ENCODE results near the gene SNAPC3.
A peak's percentile ranks its signal among the peaks of the same experiment; 100 is the strongest.

Gene SNAPC3

DNA sequence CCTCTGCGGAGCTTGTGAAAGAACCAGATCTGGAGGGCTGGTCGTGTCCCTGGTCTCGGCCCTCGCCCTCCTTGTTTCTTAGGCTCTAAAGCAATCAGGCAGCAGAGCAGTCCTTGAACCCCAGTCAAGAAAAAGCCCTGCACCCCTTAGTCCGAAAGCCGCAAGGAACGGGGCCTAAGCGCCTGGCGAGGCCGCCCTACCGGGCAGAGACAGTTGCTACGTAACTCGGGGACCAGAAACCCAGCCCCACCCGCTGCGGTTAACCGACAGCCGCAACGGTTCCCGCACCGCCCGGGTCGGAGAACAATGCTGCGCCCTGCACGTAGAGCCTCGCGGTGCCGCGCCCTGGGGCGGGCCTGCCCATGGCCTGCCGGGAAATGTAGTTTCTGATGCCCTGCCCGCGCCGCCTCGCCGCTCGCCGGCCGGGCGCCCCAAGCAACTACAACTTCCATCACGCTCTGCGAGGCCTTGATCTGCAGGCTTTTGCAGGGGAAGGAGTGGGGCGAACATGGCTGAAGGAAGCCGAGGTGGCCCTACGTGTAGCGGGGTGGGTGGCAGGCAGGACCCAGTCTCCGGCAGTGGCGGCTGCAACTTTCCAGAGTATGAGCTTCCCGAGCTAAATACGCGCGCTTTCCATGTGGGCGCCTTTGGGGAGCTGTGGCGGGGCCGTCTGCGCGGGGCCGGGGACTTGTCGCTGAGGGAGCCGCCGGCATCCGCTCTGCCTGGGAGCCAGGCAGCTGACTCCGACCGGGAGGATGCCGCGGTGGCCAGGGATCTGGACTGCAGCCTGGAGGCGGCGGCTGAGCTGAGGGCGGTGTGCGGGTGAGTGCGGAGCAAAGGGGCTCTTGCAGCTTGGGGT, at the start of gene SNAPC3 (continued):
- TF ChIP-seq, protein P1, sequence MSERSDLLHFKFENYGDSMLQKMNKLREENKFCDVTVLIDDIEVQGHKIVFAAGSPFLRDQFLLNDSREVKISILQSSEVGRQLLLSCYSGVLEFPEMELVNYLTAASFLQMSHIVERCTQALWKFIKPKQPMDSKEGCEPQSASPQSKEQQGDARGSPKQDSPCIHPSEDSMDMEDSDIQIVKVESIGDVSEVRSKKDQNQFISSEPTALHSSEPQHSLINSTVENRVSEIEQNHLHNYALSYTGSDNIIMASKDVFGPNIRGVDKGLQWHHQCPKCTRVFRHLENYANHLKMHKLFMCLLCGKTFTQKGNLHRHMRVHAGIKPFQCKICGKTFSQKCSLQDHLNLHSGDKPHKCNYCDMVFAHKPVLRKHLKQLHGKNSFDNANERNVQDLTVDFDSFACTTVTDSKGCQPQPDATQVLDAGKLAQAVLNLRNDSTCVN (tag by site-specific recombination; optimal IDR thresholded peaks at IDR 0.05) = peak; percentile 96

DNA sequence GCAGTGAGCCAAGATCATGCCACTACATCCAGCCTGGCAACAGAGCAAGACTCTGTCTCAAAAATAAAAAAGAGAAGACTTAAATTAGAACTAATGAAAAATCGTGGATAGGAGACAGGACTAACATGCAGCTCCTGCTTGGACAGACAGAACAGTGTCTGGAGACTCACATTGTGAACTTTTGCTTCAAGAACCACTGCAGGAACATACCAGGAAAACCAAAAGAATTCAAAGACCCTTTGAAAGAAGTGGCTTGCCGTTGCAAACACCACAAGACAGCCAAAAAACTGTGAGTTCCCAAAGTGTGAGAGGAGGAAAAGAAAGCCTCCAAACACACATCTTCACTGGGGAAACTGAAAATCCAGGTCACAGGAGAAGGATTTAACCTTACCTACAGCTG, 48.8 kb upstream of the SNAPC3 start:
- POLR2A ChIA-PET = interaction anchor here (0.6 kb wide), 1 partner anchor 10 kb away, joined by 6 read pairs; no protein-coding TSS in a partner anchor
- H3K36me3 ChIP-seq (ENCODE audit: control insufficient read depth in 2 of 2, insufficient read depth in 1 of 2, low read length in 2 of 2) = no peaks in the 10 kb centered on the region
- no peaks in the 10 kb centered on the region for H3K9me3 ChIP-seq (ENCODE audit: control insufficient read depth, insufficient read depth, low read depth, low read length)
- no peaks in the 10 kb centered on the region for H3K4me1 ChIP-seq (ENCODE audit: control insufficient read depth, insufficient read depth, low read length)
- CTCF ChIA-PET = interaction anchor here (0.6 kb wide), 2 partner anchors 41 to 136 kb away, joined by 3 read pairs; no protein-coding TSS in a partner anchor
- H3K27ac ChIP-seq (ENCODE audit: extremely low read depth, low read depth, low read length) = no peak overlapping the region
- no peak overlapping the region for H3K4me3 ChIP-seq (ENCODE audit: low read depth, low read length)
- TF ChIP-seq ZBTB7A (tag by site-specific recombination; IDR thresholded peaks at IDR 0.05; ENCODE audit: low read depth) = no peak
- no peak for TF ChIP-seq ZNF501 (tag by site-specific recombination; IDR thresholded peaks at IDR 0.05)
- no peak for TF ChIP-seq ZNF391 (tag by site-specific recombination; IDR thresholded peaks at IDR 0.05; ENCODE audit: borderline replicate concordance, low read depth)
- no peak for TF ChIP-seq ZNF366 (tag by site-specific recombination; conservative IDR thresholded peaks at IDR 0.05)
- no peak for TF ChIP-seq ZNF785 (tag by site-specific recombination; IDR thresholded peaks at IDR 0.05)
- TF ChIP-seq ZNF776 (tag by site-specific recombination; IDR thresholded peaks at IDR 0.05; ENCODE audit: borderline replicate concordance) = no peak
- no peak for TF ChIP-seq ZNF792 (tag by site-specific recombination; IDR thresholded peaks at IDR 0.05)
- TF ChIP-seq, protein P2, sequence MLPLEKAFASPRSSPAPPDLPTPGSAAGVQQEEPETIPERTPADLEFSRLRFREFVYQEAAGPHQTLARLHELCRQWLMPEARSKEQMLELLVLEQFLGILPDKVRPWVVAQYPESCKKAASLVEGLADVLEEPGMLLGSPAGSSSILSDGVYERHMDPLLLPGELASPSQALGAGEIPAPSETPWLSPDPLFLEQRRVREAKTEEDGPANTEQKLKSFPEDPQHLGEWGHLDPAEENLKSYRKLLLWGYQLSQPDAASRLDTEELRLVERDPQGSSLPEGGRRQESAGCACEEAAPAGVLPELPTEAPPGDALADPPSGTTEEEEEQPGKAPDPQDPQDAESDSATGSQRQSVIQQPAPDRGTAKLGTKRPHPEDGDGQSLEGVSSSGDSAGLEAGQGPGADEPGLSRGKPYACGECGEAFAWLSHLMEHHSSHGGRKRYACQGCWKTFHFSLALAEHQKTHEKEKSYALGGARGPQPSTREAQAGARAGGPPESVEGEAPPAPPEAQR (tag by site-specific recombination; IDR thresholded peaks at IDR 0.05) = no peak
- TF ChIP-seq, protein P3, sequence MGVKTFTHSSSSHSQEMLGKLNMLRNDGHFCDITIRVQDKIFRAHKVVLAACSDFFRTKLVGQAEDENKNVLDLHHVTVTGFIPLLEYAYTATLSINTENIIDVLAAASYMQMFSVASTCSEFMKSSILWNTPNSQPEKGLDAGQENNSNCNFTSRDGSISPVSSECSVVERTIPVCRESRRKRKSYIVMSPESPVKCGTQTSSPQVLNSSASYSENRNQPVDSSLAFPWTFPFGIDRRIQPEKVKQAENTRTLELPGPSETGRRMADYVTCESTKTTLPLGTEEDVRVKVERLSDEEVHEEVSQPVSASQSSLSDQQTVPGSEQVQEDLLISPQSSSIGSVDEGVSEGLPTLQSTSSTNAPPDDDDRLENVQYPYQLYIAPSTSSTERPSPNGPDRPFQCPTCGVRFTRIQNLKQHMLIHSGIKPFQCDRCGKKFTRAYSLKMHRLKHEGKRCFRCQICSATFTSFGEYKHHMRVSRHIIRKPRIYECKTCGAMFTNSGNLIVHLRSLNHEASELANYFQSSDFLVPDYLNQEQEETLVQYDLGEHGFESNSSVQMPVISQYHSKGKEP (tag by site-specific recombination; IDR thresholded peaks at IDR 0.05) = no peak
- TF ChIP-seq, protein P4, sequence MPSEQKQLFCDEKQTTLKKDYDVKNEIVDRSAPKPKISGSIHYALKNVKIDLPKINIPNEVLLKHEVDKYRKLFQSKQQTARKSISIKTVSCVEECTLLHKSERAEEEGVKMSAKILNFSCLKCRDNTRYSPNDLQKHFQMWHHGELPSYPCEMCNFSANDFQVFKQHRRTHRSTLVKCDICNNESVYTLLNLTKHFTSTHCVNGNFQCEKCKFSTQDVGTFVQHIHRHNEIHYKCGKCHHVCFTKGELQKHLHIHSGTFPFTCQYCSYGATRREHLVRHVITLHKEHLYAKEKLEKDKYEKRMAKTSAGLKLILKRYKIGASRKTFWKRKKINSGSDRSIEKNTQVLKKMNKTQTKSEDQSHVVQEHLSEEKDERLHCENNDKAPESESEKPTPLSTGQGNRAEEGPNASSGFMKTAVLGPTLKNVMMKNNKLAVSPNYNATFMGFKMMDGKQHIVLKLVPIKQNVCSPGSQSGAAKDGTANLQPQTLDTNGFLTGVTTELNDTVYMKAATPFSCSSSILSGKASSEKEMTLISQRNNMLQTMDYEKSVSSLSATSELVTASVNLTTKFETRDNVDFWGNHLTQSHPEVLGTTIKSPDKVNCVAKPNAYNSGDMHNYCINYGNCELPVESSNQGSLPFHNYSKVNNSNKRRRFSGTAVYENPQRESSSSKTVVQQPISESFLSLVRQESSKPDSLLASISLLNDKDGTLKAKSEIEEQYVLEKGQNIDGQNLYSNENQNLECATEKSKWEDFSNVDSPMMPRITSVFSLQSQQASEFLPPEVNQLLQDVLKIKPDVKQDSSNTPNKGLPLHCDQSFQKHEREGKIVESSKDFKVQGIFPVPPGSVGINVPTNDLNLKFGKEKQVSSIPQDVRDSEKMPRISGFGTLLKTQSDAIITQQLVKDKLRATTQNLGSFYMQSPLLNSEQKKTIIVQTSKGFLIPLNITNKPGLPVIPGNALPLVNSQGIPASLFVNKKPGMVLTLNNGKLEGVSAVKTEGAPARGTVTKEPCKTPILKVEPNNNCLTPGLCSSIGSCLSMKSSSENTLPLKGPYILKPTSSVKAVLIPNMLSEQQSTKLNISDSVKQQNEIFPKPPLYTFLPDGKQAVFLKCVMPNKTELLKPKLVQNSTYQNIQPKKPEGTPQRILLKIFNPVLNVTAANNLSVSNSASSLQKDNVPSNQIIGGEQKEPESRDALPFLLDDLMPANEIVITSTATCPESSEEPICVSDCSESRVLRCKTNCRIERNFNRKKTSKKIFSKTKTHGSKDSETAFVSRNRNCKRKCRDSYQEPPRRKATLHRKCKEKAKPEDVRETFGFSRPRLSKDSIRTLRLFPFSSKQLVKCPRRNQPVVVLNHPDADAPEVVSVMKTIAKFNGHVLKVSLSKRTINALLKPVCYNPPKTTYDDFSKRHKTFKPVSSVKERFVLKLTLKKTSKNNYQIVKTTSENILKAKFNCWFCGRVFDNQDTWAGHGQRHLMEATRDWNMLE (tag by site-specific recombination; conservative IDR thresholded peaks at IDR 0.05; ENCODE audit: low read depth) = no peak
- TF ChIP-seq ZNF335 (tag by site-specific recombination; conservative IDR thresholded peaks at IDR 0.05) = no peak
- TF ChIP-seq ZNF121 (tag by site-specific recombination; IDR thresholded peaks at IDR 0.05) = no peak
- no peak for TF ChIP-seq ZNF561 (tag by site-specific recombination; IDR thresholded peaks at IDR 0.05; ENCODE audit: borderline replicate concordance)
- TF ChIP-seq, protein P5, sequence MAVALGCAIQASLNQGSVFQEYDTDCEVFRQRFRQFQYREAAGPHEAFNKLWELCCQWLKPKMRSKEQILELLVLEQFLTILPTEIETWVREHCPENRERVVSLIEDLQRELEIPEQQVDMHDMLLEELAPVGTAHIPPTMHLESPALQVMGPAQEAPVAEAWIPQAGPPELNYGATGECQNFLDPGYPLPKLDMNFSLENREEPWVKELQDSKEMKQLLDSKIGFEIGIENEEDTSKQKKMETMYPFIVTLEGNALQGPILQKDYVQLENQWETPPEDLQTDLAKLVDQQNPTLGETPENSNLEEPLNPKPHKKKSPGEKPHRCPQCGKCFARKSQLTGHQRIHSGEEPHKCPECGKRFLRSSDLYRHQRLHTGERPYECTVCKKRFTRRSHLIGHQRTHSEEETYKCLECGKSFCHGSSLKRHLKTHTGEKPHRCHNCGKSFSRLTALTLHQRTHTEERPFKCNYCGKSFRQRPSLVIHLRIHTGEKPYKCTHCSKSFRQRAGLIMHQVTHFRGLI (tag by site-specific recombination; IDR thresholded peaks at IDR 0.05) = no peak
- TF ChIP-seq, protein P6, sequence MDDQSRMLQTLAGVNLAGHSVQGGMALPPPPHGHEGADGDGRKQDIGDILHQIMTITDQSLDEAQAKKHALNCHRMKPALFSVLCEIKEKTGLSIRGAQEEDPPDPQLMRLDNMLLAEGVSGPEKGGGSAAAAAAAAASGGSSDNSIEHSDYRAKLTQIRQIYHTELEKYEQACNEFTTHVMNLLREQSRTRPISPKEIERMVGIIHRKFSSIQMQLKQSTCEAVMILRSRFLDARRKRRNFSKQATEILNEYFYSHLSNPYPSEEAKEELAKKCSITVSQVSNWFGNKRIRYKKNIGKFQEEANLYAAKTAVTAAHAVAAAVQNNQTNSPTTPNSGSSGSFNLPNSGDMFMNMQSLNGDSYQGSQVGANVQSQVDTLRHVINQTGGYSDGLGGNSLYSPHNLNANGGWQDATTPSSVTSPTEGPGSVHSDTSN (CRISPR knock-in tag; IDR thresholded peaks at IDR 0.05) = no peak
